Measurements from ENCODE around the gene KCTD3. TPM values are rescaled to one million over a fixed set of nuclear protein-coding genes. Genes with fewer than 3 reads are reported as not detected.

Gene KCTD3
- total RNA-seq, 1 donor from 2014 or later, result 53.4 TPM

- DNase-seq (ENCODE audit: low spot score), result no peak
Measured at GRCh38 chr1:215605011-215605621, 38.0 kb downstream of the KCTD3 start.

- no peak for DNase-seq (ENCODE audit: low spot score)
Measured at GRCh38 chr1:215606036-215606435, 38.9 kb downstream of the KCTD3 start.

- no peak for DNase-seq (ENCODE audit: low spot score)
Measured at GRCh38 chr1:215606564-215607168, 39.6 kb downstream of the KCTD3 start.

- no peak for DNase-seq (ENCODE audit: low spot score)
Measured at GRCh38 chr1:215607412-215607811, 40.3 kb downstream of the KCTD3 start.

GRCh38 chr1:215608646-215609045 lies 41.5 kb downstream of the KCTD3 start:
- DNase-seq (ENCODE audit: low spot score), result no peak

GRCh38 chr1:215612391-215612790 lies 45.3 kb downstream of the KCTD3 start:
- DNase-seq (ENCODE audit: low spot score), result no peak

GRCh38 chr1:215617979-215618378 lies 50.9 kb downstream of the KCTD3 start:
- DNase-seq (ENCODE audit: low spot score), result no peak

GRCh38 chr1:215623162-215623561 lies 56.1 kb downstream of the KCTD3 start:
- DNase-seq (ENCODE audit: low spot score), result no peak

GRCh38 chr1:215625949-215626348 lies 58.8 kb downstream of the KCTD3 start:
- DNase-seq (ENCODE audit: low spot score), result no peak

- DNase-seq (ENCODE audit: low spot score), result no peak
Measured at GRCh38 chr1:215631040-215631439, 63.9 kb downstream of the KCTD3 start.

GRCh38 chr1:215631489-215631888 lies 64.4 kb downstream of the KCTD3 start:
- no peak for DNase-seq (ENCODE audit: low spot score)

- no peak for DNase-seq (ENCODE audit: low spot score)
Measured at GRCh38 chr1:215635827-215636226, 68.7 kb downstream of the KCTD3 start.

GRCh38 chr1:215636258-215636965 lies 69.3 kb downstream of the KCTD3 start:
- DNase-seq (ENCODE audit: low spot score), result peak; percentile 58

GRCh38 chr1:215637041-215637573 lies 70.0 kb downstream of the KCTD3 start:
- DNase-seq (ENCODE audit: low spot score), result peak; percentile 14

GRCh38 chr1:215640429-215641148 lies 73.5 kb downstream of the KCTD3 start:
- DNase-seq (ENCODE audit: low spot score), result no peak

- no peak for DNase-seq (ENCODE audit: low spot score)
Measured at GRCh38 chr1:215643592-215644321, 76.7 kb downstream of the KCTD3 start.

GRCh38 chr1:215645182-215645581 lies 78.1 kb downstream of the KCTD3 start:
- no peak for DNase-seq (ENCODE audit: low spot score)

GRCh38 chr1:215645861-215646260 lies 78.8 kb downstream of the KCTD3 start:
- no peak for DNase-seq (ENCODE audit: low spot score)

- no peak for DNase-seq (ENCODE audit: low spot score)
Measured at GRCh38 chr1:215647738-215648137, 80.6 kb downstream of the KCTD3 start.

GRCh38 chr1:215648957-215649356 lies 81.9 kb downstream of the KCTD3 start:
- DNase-seq (ENCODE audit: low spot score), result no peak

GRCh38 chr1:215650446-215651149 lies 83.5 kb downstream of the KCTD3 start:
- no peak for DNase-seq (ENCODE audit: low spot score)
